HUES6 (cell line): ENCODE measurements around the gene FASN.
"Not testable (repeated sequence)": the region's sequence is repeated elsewhere in the genome, so short reads cannot be mapped to it uniquely, and the experiment has no call there.

Source experiments
- H3K27ac ChIP-seq: 2 replicates; pipeline ENCODE4 v1.7.0; 2013; ENCODE audit warnings: low read depth, mild to moderate bottlenecking, low read length, inconsistent platforms
- H3K27me3 ChIP-seq: 2 replicates; pipeline ENCODE4 v1.6.1; 2013; ENCODE audit warnings: low read length; ENCODE audit not compliant: control insufficient read depth, insufficient read depth
- H3K36me3 ChIP-seq: 2 replicates; pipeline ENCODE4 v1.6.1; 2013; ENCODE audit warnings: low read length; ENCODE audit not compliant: control insufficient read depth, insufficient read depth
- H3K4me1 ChIP-seq: 2 replicates; pipeline ENCODE4 v1.6.1; 2013; ENCODE audit warnings: low read length; ENCODE audit not compliant: control insufficient read depth, insufficient read depth
- H3K4me3 ChIP-seq: 2 replicates; pipeline ENCODE4 v1.5.1; 2013; ENCODE audit warnings: low read depth, low read length
- H3K9ac ChIP-seq: one replicate; pipeline ENCODE4 v1.6.1; 2013; ENCODE audit warnings: mild to moderate bottlenecking, low read length
- H3K9me3 ChIP-seq: 2 replicates; pipeline ENCODE4 v1.6.1; 2013; ENCODE audit warnings: low read depth, low read length; ENCODE audit not compliant: control insufficient read depth, insufficient read depth

Gene FASN

DNA sequence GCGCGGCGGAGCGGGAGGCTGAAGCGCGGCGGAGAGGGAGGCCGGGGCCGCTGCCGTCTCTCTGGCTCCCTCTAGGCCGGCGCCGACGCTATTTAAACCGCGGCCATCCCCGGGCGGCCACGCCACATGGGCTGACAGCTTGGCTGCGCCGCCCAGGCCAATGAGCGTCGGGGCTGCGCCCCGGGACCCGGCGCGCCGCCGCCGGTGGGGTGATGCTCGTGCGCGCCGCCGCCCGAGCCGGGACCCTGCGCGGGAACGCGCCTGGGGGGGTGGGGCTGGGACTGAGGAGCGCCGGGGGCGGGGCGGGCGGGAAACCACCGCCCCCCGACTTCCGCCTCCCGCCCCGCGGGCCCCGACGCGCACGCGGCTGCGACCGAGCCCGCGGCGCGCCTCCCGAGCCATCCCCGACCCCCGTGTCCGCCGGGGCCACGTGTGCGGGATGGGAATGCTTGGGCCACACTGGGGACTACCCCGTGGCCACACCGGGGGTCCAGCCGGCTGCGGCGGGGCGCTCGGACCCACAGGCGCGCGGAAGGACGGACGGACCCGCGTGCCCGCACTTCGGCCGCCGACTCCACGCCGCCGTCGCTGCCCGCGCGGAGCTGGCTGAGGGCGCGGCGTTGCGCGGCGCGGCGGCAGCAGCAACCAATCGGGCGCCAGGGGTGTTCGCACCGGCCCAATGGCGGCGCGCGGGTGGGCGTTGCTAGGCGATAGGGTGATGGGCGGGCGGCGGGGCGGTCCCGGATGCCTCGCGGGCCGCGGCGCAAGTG is at the start of gene FASN:
Gene FASN, minus strand, starts transcription at position 68 of the 770 bp plus-strand sequence. CDS start 1,791 bp downstream, outside the sequence.
- Histone ChIP-seq H3K4me3 (peak within 1 kb of the TSS; percentile 80), H3K27ac (peak within 1 kb of the TSS; percentile 94), H3K27me3 (no peaks in the 10 kb centered on the region), H3K36me3 (peaks cover 32% of the 10 kb centered on the region), H3K9me3 (no peaks in the 10 kb centered on the region), H3K9ac (peak within 1 kb of the TSS; percentile 97), H3K4me1 (peaks cover 56% of the 10 kb centered on the region)

DNA sequence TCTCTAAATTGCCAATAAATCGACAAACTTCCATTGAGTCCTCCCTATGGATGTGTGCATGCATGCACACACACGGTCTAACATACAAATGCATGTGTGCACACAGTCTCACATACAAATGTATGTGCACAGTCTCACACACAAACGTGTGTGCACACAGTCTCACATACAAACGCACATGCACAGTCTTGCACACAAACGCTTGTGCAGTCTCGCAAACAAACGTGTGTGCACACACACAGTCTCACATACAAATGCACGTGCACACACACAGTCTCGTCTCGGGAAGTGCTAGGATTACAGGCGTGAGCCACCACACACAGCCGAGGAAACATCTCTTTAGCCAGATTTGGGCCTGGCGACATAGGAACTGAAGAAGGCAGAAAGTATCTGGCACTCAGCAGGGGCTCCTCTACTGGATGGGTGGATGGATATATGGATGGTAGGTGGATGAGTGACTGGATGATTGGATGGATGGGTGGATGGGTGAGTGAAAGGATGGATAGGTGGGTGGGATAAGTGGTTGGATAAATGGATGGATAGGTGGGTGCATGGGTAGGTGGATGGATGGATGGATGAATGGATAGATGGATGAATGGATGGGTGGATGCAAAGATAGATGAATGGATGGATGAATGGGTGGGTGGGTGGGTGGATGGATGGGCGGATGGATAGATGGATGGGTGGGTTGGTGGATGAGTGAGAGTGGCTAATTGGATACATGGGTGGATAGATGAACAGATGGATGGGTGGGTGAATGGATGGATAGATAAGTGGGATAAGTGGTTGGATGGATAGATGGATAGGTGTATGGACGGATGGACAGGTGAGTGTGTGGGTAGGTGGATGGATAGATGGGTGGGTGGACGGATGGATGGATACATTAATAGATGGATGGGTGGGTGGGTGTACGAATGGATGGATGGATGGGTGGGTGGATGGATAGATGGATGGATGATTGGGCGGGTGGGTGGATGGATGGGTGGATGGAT is 48.9 kb upstream of the FASN start:
- Histone ChIP-seq H3K27ac (no peak overlapping the region), H3K4me1 (no peaks in the 10 kb centered on the region), H3K9me3 (no peaks in the 10 kb centered on the region), H3K36me3 (peaks cover 4% of the 10 kb centered on the region; the same call in 1 of the 2 replicates), H3K9ac (no peak overlapping the region), H3K27me3 (no peaks in the 10 kb centered on the region), H3K4me3 (no peak overlapping the region)

- Histone ChIP-seq H3K4me3 (no peak overlapping the region), H3K9ac (no peak overlapping the region), H3K27me3 (no peaks in the 10 kb centered on the region), H3K36me3 (peaks cover 4% of the 10 kb centered on the region; the same call in 1 of the 2 replicates), H3K27ac (no peak overlapping the region), H3K4me1 (no peaks in the 10 kb centered on the region), H3K9me3 (no peaks in the 10 kb centered on the region)
Measured at GRCh38 chr17:82145550-82146155, 47.6 kb upstream of the FASN start.

GRCh38 chr17:82143333-82143732 is 45.3 kb upstream of the FASN start:
- H3K9ac ChIP-seq: no peak overlapping the region
- H3K36me3 ChIP-seq: no peaks in the 10 kb centered on the region
- no peaks in the 10 kb centered on the region for H3K9me3 ChIP-seq
- H3K27ac ChIP-seq: no peak overlapping the region
- H3K4me1 ChIP-seq: no peaks in the 10 kb centered on the region
- no peaks in the 10 kb centered on the region for H3K27me3 ChIP-seq
- H3K4me3 ChIP-seq: no peak overlapping the region

DNA sequence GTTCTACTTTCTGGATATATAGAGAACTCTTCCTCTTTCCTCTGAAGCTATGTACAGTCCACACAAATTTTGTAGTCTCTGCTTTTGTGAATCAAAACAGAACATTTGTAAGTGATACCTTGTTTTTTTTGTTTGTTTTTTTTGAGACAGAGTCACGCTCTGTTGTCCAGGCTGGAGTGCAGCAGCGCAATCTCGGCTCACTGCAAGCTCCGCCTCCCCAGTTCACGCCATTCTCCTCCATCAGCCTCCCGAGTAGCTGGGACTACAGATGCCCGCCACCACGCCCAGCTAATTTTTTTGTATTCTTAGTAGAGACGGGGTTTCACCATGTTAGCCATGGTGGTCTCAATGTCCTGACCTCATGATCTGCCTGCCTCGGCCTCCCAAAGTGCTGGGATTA is 41.9 kb upstream of the FASN start:
- H3K9me3 ChIP-seq, H3K4me3 ChIP-seq, H3K9ac ChIP-seq, H3K4me1 ChIP-seq, H3K27me3 ChIP-seq, H3K27ac ChIP-seq, H3K36me3 ChIP-seq: not testable (repeated sequence)

GRCh38 chr17:82138511-82138992 is 40.5 kb upstream of the FASN start:
- Histone ChIP-seq H3K27me3 (no peaks in the 10 kb centered on the region), H3K9me3 (no peaks in the 10 kb centered on the region), H3K36me3 (no peaks in the 10 kb centered on the region), H3K4me1 (no peaks in the 10 kb centered on the region), H3K4me3 (no peak overlapping the region), H3K27ac (no peak overlapping the region), H3K9ac (no peak overlapping the region)

GRCh38 chr17:82134101-82134500 is 36.1 kb upstream of the FASN start:
- Histone ChIP-seq H3K27ac (no peak overlapping the region), H3K9me3 (no peaks in the 10 kb centered on the region), H3K36me3 (no peaks in the 10 kb centered on the region), H3K27me3 (no peaks in the 10 kb centered on the region), H3K4me1 (no peaks in the 10 kb centered on the region), H3K4me3 (no peak overlapping the region), H3K9ac (no peak overlapping the region)

- not testable (repeated sequence) for H3K4me3 ChIP-seq, H3K27me3 ChIP-seq, H3K9ac ChIP-seq, H3K9me3 ChIP-seq, H3K36me3 ChIP-seq, H3K4me1 ChIP-seq, H3K27ac ChIP-seq
Measured at GRCh38 chr17:82133166-82133953, 35.3 kb upstream of the FASN start.

DNA sequence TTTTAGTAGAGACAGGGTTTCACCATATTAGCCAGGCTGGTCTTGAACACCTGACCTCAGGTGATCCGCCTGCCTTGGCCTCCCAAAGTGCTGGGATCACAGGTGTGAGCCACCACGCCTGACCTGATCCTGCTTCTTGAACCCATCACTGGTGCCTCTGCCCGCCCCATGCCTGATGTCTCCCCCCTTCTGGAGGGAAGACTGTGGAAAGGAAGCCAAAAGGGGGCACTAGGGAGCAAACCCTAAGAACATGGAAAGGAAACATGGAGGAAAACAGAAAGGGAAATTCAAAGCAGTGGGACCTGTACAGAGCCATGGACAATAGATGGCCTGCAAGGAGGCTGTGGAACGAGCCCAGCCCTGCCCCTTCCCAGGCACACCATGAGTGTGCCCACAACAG is 31.1 kb upstream of the FASN start:
- Histone ChIP-seq H3K4me3 (no peak overlapping the region), H3K9ac (no peak overlapping the region), H3K27me3 (no peaks in the 10 kb centered on the region), H3K36me3 (peaks cover 11% of the 10 kb centered on the region; the same call in 1 of the 2 replicates), H3K4me1 (no peaks in the 10 kb centered on the region), H3K9me3 (no peaks in the 10 kb centered on the region), H3K27ac (no peak overlapping the region)

- Histone ChIP-seq H3K9ac (no peak overlapping the region), H3K4me3 (no peak overlapping the region), H3K36me3 (peaks cover 11% of the 10 kb centered on the region; the same call in 1 of the 2 replicates), H3K27me3 (no peaks in the 10 kb centered on the region), H3K27ac (no peak overlapping the region), H3K9me3 (no peaks in the 10 kb centered on the region), H3K4me1 (no peaks in the 10 kb centered on the region)
Measured at GRCh38 chr17:82128287-82128686, 30.3 kb upstream of the FASN start.
